ENCODE results near the gene SMIM30. TPM values are rescaled to one million over a fixed set of nuclear protein-coding genes. Genes with fewer than 3 reads are reported as not detected.

The SMIM30 gene
- total and polyA plus RNA-seq, 4 donors: 9.7 to 32.9 (median 19.8) TPM

DNA sequence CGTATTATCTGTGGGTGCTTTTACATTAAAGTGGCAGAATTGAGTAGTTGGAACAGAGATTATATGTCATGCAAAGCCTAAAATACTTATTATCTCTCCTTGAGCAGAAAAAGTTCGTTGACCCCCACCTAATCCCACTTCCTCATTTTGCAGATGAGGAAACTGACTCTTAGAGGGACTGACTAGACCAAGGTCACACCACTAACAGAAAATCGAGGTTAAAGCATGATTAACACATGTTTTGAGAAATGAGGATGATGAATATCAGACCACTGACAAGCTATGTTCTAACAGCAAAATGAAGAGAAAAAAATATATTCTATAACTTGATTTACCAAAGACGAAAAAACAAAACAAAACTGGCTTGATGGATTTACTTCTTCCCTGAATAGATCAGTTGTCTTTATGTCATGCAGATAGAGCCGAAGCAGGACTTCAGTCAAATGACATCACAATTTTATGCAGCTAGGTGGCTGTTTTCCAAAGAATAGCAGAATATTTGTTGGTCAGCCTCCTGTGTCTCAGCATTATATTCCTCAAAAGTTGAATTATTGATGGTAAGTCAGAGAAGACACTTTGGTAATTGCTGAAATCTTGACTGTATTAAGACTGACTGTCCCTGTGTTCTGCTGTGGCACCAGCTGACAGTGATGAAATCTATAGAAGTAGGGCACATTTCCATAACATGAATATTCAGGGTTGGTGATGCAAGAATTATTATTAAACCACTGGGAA lies 24.2 kb upstream of the SMIM30 start:
- Histone ChIP-seq H3K9me3 (ENCODE audit: control insufficient read depth in 4 of 4, low read length in 3 of 4) (no peaks in the 10 kb centered on the region), H3K27ac (ENCODE audit: low read depth in 1 of 2, low read length in 2 of 2) (no peak overlapping the region), H3K27me3 (ENCODE audit: control insufficient read depth in 4 of 4, insufficient read depth in 4 of 4, low read length in 3 of 4) (no peaks in the 10 kb centered on the region), H3K4me1 (ENCODE audit: control insufficient read depth in 4 of 4, insufficient read depth in 4 of 4, low read length in 3 of 4) (no peaks in the 10 kb centered on the region), H3K36me3 (ENCODE audit: control insufficient read depth in 4 of 4, insufficient read depth in 3 of 4, low read depth in 1 of 4, low read length in 3 of 4) (no peaks in the 10 kb centered on the region), H3K9ac (ENCODE audit: low read depth in 1 of 2, low read length in 2 of 2) (no peak overlapping the region), H3K4me3 (ENCODE audit: low read depth in 1 of 3, low read length in 3 of 3) (no peak overlapping the region)
- no peak for TF ChIP-seq FOXA1 (IDR thresholded peaks at IDR 0.05)
- TF ChIP-seq NR2F2 (IDR thresholded peaks at IDR 0.05): no peak
- TF ChIP-seq SP1 (IDR thresholded peaks at IDR 0.05): no peak
- TF ChIP-seq YY1 (IDR thresholded peaks at IDR 0.05): no peak
- TF ChIP-seq FOXA2 (IDR thresholded peaks at IDR 0.05): no peak
- TF ChIP-seq, protein P1, sequence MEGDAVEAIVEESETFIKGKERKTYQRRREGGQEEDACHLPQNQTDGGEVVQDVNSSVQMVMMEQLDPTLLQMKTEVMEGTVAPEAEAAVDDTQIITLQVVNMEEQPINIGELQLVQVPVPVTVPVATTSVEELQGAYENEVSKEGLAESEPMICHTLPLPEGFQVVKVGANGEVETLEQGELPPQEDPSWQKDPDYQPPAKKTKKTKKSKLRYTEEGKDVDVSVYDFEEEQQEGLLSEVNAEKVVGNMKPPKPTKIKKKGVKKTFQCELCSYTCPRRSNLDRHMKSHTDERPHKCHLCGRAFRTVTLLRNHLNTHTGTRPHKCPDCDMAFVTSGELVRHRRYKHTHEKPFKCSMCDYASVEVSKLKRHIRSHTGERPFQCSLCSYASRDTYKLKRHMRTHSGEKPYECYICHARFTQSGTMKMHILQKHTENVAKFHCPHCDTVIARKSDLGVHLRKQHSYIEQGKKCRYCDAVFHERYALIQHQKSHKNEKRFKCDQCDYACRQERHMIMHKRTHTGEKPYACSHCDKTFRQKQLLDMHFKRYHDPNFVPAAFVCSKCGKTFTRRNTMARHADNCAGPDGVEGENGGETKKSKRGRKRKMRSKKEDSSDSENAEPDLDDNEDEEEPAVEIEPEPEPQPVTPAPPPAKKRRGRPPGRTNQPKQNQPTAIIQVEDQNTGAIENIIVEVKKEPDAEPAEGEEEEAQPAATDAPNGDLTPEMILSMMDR (IDR thresholded peaks at IDR 0.05; ENCODE audit: low read depth, low read length, missing input control): no peak
- TF ChIP-seq, protein P2, sequence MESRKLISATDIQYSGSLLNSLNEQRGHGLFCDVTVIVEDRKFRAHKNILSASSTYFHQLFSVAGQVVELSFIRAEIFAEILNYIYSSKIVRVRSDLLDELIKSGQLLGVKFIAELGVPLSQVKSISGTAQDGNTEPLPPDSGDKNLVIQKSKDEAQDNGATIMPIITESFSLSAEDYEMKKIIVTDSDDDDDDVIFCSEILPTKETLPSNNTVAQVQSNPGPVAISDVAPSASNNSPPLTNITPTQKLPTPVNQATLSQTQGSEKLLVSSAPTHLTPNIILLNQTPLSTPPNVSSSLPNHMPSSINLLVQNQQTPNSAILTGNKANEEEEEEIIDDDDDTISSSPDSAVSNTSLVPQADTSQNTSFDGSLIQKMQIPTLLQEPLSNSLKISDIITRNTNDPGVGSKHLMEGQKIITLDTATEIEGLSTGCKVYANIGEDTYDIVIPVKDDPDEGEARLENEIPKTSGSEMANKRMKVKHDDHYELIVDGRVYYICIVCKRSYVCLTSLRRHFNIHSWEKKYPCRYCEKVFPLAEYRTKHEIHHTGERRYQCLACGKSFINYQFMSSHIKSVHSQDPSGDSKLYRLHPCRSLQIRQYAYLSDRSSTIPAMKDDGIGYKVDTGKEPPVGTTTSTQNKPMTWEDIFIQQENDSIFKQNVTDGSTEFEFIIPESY (IDR thresholded peaks at IDR 0.05): no peak
- no peak for TF ChIP-seq TAF1 (conservative IDR thresholded peaks at IDR 0.05)
- TF ChIP-seq MAX (IDR thresholded peaks at IDR 0.05): no peak
- TF ChIP-seq JUND (IDR thresholded peaks at IDR 0.05): no peak
- TF ChIP-seq, protein P3, sequence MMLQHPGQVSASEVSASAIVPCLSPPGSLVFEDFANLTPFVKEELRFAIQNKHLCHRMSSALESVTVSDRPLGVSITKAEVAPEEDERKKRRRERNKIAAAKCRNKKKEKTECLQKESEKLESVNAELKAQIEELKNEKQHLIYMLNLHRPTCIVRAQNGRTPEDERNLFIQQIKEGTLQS (IDR thresholded peaks at IDR 0.05): no peak
- no peak for TF ChIP-seq RAD21 (IDR thresholded peaks at IDR 0.05)
- no peak for TF ChIP-seq EGR1 (IDR thresholded peaks at IDR 0.05; ENCODE audit: low read depth in 2 of 2)
- TF ChIP-seq REST (IDR thresholded peaks at IDR 0.05): no peak
- TF ChIP-seq HNF4A (conservative IDR thresholded peaks at IDR 0.05): no peak
- no peak for TF ChIP-seq HNF4G (IDR thresholded peaks at IDR 0.05)
- DNase-seq (ENCODE audit: low spot score): no peak
- WGBS: 59% methylated on average over 5 of the region's 5 CpGs
